ENCODE results near the gene TMEM30B. TPM values are rescaled to one million over a fixed set of nuclear protein-coding genes. Genes with fewer than 3 reads are reported as not detected.

The TMEM30B gene
- total and polyA plus RNA-seq, 2 of the 4 experiments (the other 2 are of a cell fraction) = 0.03 TPM; not detected in 1

DNA sequence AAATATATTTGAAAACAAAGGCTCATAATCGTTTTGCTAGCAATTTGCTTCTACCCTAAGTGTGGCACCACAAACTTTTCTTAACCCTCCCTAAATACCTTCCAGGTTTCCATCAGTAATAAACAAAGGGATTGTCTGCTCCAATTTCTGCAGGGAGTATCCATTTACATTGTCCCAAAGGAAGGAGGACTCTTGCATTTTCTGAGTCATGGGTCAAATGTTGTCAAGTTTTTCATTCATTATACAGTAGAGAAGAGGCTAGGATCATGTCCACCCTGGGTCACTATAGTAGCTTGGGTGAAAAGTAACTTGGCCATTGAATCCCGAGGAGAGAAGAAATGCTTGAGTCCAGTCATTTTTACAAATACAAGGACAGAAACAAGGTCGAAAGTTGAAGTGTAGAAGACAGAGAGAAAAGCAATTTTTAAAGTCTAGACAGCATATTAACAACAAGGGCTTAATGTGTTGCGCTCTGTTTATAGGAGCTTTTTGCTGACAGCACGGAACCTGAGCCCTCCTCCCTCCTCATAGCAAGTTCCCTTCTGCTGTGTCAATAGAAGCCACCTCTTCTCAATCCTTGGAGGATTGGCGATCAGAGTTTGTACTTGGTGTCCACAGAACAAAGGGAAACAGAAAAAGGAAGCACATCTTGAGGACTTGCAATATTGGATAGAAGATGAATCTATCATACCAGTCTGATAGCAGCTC, 53.1 kb downstream of the TMEM30B start:
- in situ Hi-C loops (cut with MboI; ENCODE audit: low sequenced_read_pairs) = no loop called here
- intact Hi-C loops (cut with micrococcal nuclease) = no loop called here
- Histone ChIP-seq H3K36me3 (ENCODE audit: control insufficient read depth, insufficient read depth, low read length) (no peaks in the 10 kb centered on the region), H3K4me2 (ENCODE audit: low read depth, low read length) (no peak overlapping the region), H3K4ac (ENCODE audit: low read depth, low read length) (peak overlapping the region; percentile 42), H4K91ac (ENCODE audit: insufficient read depth, low read depth, low read length) (0 out of 2 replicates have a peak overlapping the region, but pooled peaks have one; percentile 43), H3K9me3 (ENCODE audit: control insufficient read depth, insufficient read depth, low read length) (no peaks in the 10 kb centered on the region), H2AFZ (replicated peaks; ENCODE audit: low read length, poor library complexity) (no peak overlapping the region), H2BK5ac (ENCODE audit: low read depth, low read length, poor library complexity, severe bottlenecking) (no peak overlapping the region), H3K79me1 (ENCODE audit: low read depth in 1 of 2, low read length in 2 of 2) (no peaks in the 10 kb centered on the region), H3K23ac (ENCODE audit: low read depth, low read length) (no peak overlapping the region), H4K8ac (ENCODE audit: low read depth in 2 of 2, low read length in 2 of 2) (peak overlapping the region in 1 of 2 experiments; percentile 20; a peak in 1 of 4 replicates), H3K14ac (replicated peaks; ENCODE audit: low read depth, low read length) (no peak overlapping the region), H2BK120ac (ENCODE audit: low read depth, low read length) (peak overlapping the region; percentile 17; the same call in 1 of the 2 replicates), H3K4me3 (ENCODE audit: insufficient read depth, low read depth, low read length) (no peak overlapping the region), H3K27me3 (ENCODE audit: control insufficient read depth, insufficient read depth, low read length) (no peaks in the 10 kb centered on the region), H2BK20ac (ENCODE audit: low read depth, low read length) (no peak overlapping the region), H2BK15ac (ENCODE audit: low read depth, low read length) (peak overlapping the region; percentile 45; the same call in 1 of the 3 replicates), H3K9ac (ENCODE audit: low read depth, low read length) (no peak overlapping the region), H3K18ac (ENCODE audit: low read depth, low read length) (peak overlapping the region; percentile 34), H3K27ac (ENCODE audit: insufficient read depth, low read length) (peak overlapping the region; percentile 45; the same call in 1 of the 2 replicates), H4K5ac (ENCODE audit: low read depth, low read length) (peak overlapping the region; percentile 15; the same call in 1 of the 2 replicates), H3K9me1 (ENCODE audit: insufficient read depth, low read length) (peaks cover 10% of the 10 kb centered on the region), H3K4me1 (ENCODE audit: control insufficient read depth, insufficient read depth, low read length) (peaks cover 20% of the 10 kb centered on the region), H2AK5ac (ENCODE audit: low read depth, low read length) (no peak overlapping the region; the same call in 1 of the 2 replicates), H3K56ac (ENCODE audit: extremely low read depth, insufficient read depth, low read length) (no peak overlapping the region), H2AK9ac (replicated peaks; ENCODE audit: low read depth, low read length, poor library complexity) (no peak overlapping the region), H4K20me1 (ENCODE audit: insufficient read depth, low read length) (no peaks in the 10 kb centered on the region)
- dilution Hi-C loops (cut with HindIII; ENCODE audit: low sequenced_read_pairs, unreplicated experiment) = no loop called here
- no peak for DNase-seq
- CTCF ChIA-PET = interaction anchor here (0.7 kb wide), 1 partner anchor 273 kb away, joined by 3 read pairs; no protein-coding TSS in a partner anchor
- no TSS peak for BruUV-seq (replicated peaks)
- POLR2A ChIA-PET (ENCODE audit: unreplicated experiment) = no interaction called here
- no peak for ATAC-seq (ENCODE audit: low read depth)
- TF ChIP-seq NFE2L2 (IDR thresholded peaks at IDR 0.05; ENCODE audit: low read depth, low read length) = no peak
- TF ChIP-seq MAFK (IDR thresholded peaks at IDR 0.05; ENCODE audit: low read depth, low read length) = 0 out of 2 replicates have a peak, but pooled peaks have one; percentile 30
- no CpG with 5 or more reads among the region's 6 CpGs for WGBS, 2 experiments (ENCODE audit: extremely low coverage in 2 of 2, insufficient read length in 1 of 2)

Other genes with a start within 250 kb of the TMEM30B start
- gene PRKCH, start 40.2 kb upstream of the TMEM30B start, total RNA-seq (2012; rRNA removed) = 1.4 and 2.3 TPM in 2 replicates
- gene PRKCH, start 40.2 kb upstream of the TMEM30B start, polyA plus RNA-seq (2012; rRNA removed) = 1.4 and 1.6 TPM in 2 replicates

All from IMR-90 (cell line).